Neural progenitor cell (in vitro differentiated cells): Measurements from ENCODE around the gene NTM. TPM values are rescaled to one million over a fixed set of nuclear protein-coding genes. Genes with fewer than 3 reads are reported as not detected.

Experiments used
- DNase-seq: peaks from one replicate; pipeline ENCODE4 v3.0.0-alpha.2; 2016; ENCODE audit warnings: low spot score
- H2AFZ ChIP-seq: fragments of 200-600 bp; sonication (generic); replicated peaks from 2 replicates; pipeline ENCODE4 v1.6.1; 2016; ENCODE audit warnings: antibody characterized with exemption
- H3F3A ChIP-seq: fragments of 200-600 bp; sonication (generic); 2 replicates; pipeline ENCODE4 v1.6.1; 2016; ENCODE audit warnings: antibody characterized with exemption, low read depth
- H3K27ac ChIP-seq: fragments of 200-600 bp; sonication (generic); 2 replicates; pipeline ENCODE4 v1.5.1; 2016; ENCODE audit warnings: mild to moderate bottlenecking
- H3K27me3 ChIP-seq: fragments of 200-600 bp; sonication (generic); 2 replicates; pipeline ENCODE4 v1.6.1; 2016; ENCODE audit warnings: mild to moderate bottlenecking, moderate library complexity
- H3K36me3 ChIP-seq: fragments of 200-600 bp; sonication (generic); 2 replicates; pipeline ENCODE4 v1.5.1; 2016
- H3K4me1 ChIP-seq: fragments of 200-600 bp; sonication (generic); 2 replicates; pipeline ENCODE4 v1.6.1; 2016; ENCODE audit warnings: mixed run types
- H3K4me2 ChIP-seq: fragments of 200-600 bp; sonication (generic); 2 replicates; pipeline ENCODE4 v1.6.1; 2016
- H3K4me3 ChIP-seq: fragments of 200-600 bp; sonication (generic); 2 replicates; pipeline ENCODE4 v1.5.1; 2016
- H3K79me2 ChIP-seq: fragments of 200-600 bp; sonication (generic); 2 replicates; pipeline ENCODE4 v1.6.1; 2016; ENCODE audit warnings: low read depth
- H3K9ac ChIP-seq: fragments of 200-600 bp; sonication (generic); 2 replicates; pipeline ENCODE4 v1.6.1; 2016
- H3K9me3 ChIP-seq: fragments of 200-600 bp; sonication (generic); 2 replicates; pipeline ENCODE4 v1.5.1; 2016; ENCODE audit warnings: low read depth
- H4K20me1 ChIP-seq: fragments of 200-600 bp; sonication (generic); 2 replicates; pipeline ENCODE4 v1.6.1; 2016; ENCODE audit warnings: low read depth
- H3K27ac Mint-ChIP-seq: 3 replicates; pipeline ENCODE4 v1.8.0; 2021; ENCODE audit warnings: mixed read lengths
- H3K27me3 Mint-ChIP-seq: 2 replicates; pipeline ENCODE4 v1.8.0; 2022; ENCODE audit warnings: low read depth, mild to moderate bottlenecking, inconsistent platforms, moderate library complexity, mixed read lengths; ENCODE audit not compliant: insufficient read depth
- H3K36me3 Mint-ChIP-seq: 3 replicates; pipeline ENCODE4 v1.8.0; 2021; ENCODE audit warnings: mixed read lengths
- H3K4me1 Mint-ChIP-seq: 3 replicates; pipeline ENCODE4 v1.8.0; 2021; ENCODE audit warnings: mixed read lengths
- H3K4me3 Mint-ChIP-seq: 3 replicates; pipeline ENCODE4 v1.8.0; 2021; ENCODE audit warnings: mild to moderate bottlenecking, moderate library complexity, mixed read lengths
- H3K9me3 Mint-ChIP-seq: 3 replicates; pipeline ENCODE4 v1.8.0; 2020; ENCODE audit warnings: mixed read lengths
- EZH2 ChIP-seq: fragments of 200-600 bp; sonication (generic); IDR thresholded peaks from 2 replicates; pipeline ENCODE4 v1.6.1; 2017; ENCODE audit warnings: antibody characterized with exemption, mild to moderate bottlenecking, moderate library complexity
- EZH2phosphoT487 ChIP-seq: fragments of 200-600 bp; sonication (generic); IDR thresholded peaks from 2 replicates; pipeline ENCODE4 v1.6.1; 2017; ENCODE audit warnings: antibody characterized with exemption
- total RNA-seq: library from RNA; depleted of rRNA; stranded (reverse); fragments of >200 nt; gene quantifications from 2 replicates; pipeline ENCODE4 v1.2.3, GENCODE V29; 2015; ENCODE audit warnings: low replicate concordance
- TF ChIP-seq, protein P1 (sequence below): fragments of 200-600 bp; sonication (generic); IDR thresholded peaks from 2 replicates; pipeline ENCODE4 v1.5.1; 2017; ENCODE audit warnings: antibody characterized with exemption, mild to moderate bottlenecking

The NTM gene
- total RNA-seq, 1 donor from 2014 or later: 4.3 TPM

DNA sequence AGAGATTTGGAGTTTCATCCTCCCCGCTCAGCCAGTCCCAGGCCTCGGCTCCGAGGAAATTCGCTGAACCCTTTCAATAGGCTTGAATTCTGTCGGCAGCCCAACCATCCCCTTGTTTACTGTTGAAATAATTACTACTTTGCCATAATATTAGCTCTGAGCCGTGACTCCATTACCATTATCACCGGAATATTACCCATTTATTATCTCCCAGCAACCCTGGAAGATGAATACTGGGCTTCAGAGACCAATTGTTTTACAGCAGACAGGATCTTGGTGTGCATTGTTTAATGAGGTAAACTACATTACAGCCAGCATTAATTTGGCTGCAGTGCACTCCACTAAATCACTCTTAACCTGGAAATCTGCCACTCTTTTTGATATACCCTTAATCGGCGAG, 867.4 kb downstream of the NTM start:
- H3K4me3 Mint-ChIP-seq: no peak overlapping the region
- Histone ChIP-seq H3F3A (no peaks in the 10 kb centered on the region), H4K20me1 (no peaks in the 10 kb centered on the region), H3K36me3 (no peaks in the 10 kb centered on the region), H3K27me3 (no peaks in the 10 kb centered on the region), H3K9ac (no peak overlapping the region), H3K4me3 (no peak overlapping the region), H3K9me3 (no peaks in the 10 kb centered on the region), H3K79me2 (no peaks in the 10 kb centered on the region), H3K4me1 (peaks cover 7% of the 10 kb centered on the region), H3K4me2 (no peak overlapping the region), H3K27ac (no peak overlapping the region), H2AFZ (no peak overlapping the region)
- DNase-seq: no peak
- no peak overlapping the region for H3K27ac Mint-ChIP-seq
- peaks cover 7% of the 10 kb centered on the region for H3K4me1 Mint-ChIP-seq
- TF ChIP-seq, protein P1, sequence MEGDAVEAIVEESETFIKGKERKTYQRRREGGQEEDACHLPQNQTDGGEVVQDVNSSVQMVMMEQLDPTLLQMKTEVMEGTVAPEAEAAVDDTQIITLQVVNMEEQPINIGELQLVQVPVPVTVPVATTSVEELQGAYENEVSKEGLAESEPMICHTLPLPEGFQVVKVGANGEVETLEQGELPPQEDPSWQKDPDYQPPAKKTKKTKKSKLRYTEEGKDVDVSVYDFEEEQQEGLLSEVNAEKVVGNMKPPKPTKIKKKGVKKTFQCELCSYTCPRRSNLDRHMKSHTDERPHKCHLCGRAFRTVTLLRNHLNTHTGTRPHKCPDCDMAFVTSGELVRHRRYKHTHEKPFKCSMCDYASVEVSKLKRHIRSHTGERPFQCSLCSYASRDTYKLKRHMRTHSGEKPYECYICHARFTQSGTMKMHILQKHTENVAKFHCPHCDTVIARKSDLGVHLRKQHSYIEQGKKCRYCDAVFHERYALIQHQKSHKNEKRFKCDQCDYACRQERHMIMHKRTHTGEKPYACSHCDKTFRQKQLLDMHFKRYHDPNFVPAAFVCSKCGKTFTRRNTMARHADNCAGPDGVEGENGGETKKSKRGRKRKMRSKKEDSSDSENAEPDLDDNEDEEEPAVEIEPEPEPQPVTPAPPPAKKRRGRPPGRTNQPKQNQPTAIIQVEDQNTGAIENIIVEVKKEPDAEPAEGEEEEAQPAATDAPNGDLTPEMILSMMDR: no peak
- TF ChIP-seq EZH2phosphoT487 (no peak), EZH2 (no peak)
- no peaks in the 10 kb centered on the region for H3K27me3 Mint-ChIP-seq
- no peaks in the 10 kb centered on the region for H3K9me3 Mint-ChIP-seq
- H3K36me3 Mint-ChIP-seq: no peaks in the 10 kb centered on the region

GRCh38 chr11:132238331-132238866, 868.0 kb downstream of the NTM start:
- Mint-ChIP-seq H3K27ac (no peak overlapping the region), H3K36me3 (no peaks in the 10 kb centered on the region), H3K4me3 (no peak overlapping the region), H3K9me3 (no peaks in the 10 kb centered on the region), H3K4me1 (peaks cover 7% of the 10 kb centered on the region), H3K27me3 (no peaks in the 10 kb centered on the region)
- Histone ChIP-seq H3F3A (no peaks in the 10 kb centered on the region), H3K4me1 (peaks cover 7% of the 10 kb centered on the region), H3K79me2 (no peaks in the 10 kb centered on the region), H3K27me3 (no peaks in the 10 kb centered on the region), H3K9me3 (no peaks in the 10 kb centered on the region), H2AFZ (no peak overlapping the region), H3K4me3 (no peak overlapping the region), H4K20me1 (no peaks in the 10 kb centered on the region), H3K9ac (no peak overlapping the region), H3K27ac (no peak overlapping the region), H3K4me2 (no peak overlapping the region), H3K36me3 (no peaks in the 10 kb centered on the region)
- no peak for TF ChIP-seq EZH2
- TF ChIP-seq, protein P1: no peak
- TF ChIP-seq EZH2phosphoT487: no peak
- no peak for DNase-seq

GRCh38 chr11:132240374-132240773, 870.0 kb downstream of the NTM start:
- no peaks in the 10 kb centered on the region for H4K20me1 ChIP-seq
- no peak overlapping the region for H3K27ac Mint-ChIP-seq
- H3F3A ChIP-seq: no peaks in the 10 kb centered on the region
- H3K4me3 ChIP-seq: no peak overlapping the region
- H3K79me2 ChIP-seq: no peaks in the 10 kb centered on the region
- H3K9me3 ChIP-seq: no peaks in the 10 kb centered on the region
- H3K36me3 ChIP-seq: no peaks in the 10 kb centered on the region
- no peaks in the 10 kb centered on the region for H3K27me3 Mint-ChIP-seq
- H2AFZ ChIP-seq: no peak overlapping the region
- no peak overlapping the region for H3K4me3 Mint-ChIP-seq
- no peak for TF ChIP-seq EZH2phosphoT487
- no peak for TF ChIP-seq EZH2
- TF ChIP-seq, protein P1: no peak
- no peak overlapping the region for H3K4me2 ChIP-seq
- H3K27ac ChIP-seq: no peak overlapping the region
- H3K27me3 ChIP-seq: no peaks in the 10 kb centered on the region
- H3K36me3 Mint-ChIP-seq: no peaks in the 10 kb centered on the region
- H3K4me1 Mint-ChIP-seq: peaks cover 15% of the 10 kb centered on the region
- H3K4me1 ChIP-seq: peaks cover 7% of the 10 kb centered on the region
- H3K9ac ChIP-seq: no peak overlapping the region
- H3K9me3 Mint-ChIP-seq: no peaks in the 10 kb centered on the region
- no peak for DNase-seq
